ENCODE results near the gene SNX30.

Gene SNX30

GRCh38 chr9:112772215-112772509, 21.6 kb downstream of the SNX30 start:
- Histone ChIP-seq H3K9me2 (replicated peaks; ENCODE audit: low read depth, low read length) (no peaks in the 10 kb centered on the region), H3K27me3 (ENCODE audit: insufficient read depth, low read length, poor library complexity, severe bottlenecking) (no peaks in the 10 kb centered on the region), H3K4me3 (ENCODE audit: low read length, poor library complexity, severe bottlenecking) (no peak overlapping the region), H3K36me3 (ENCODE audit: insufficient read depth, low read length) (no peaks in the 10 kb centered on the region), H4K20me1 (ENCODE audit: insufficient read depth, low read length, poor library complexity, severe bottlenecking) (no peaks in the 10 kb centered on the region), H3K9me3 (ENCODE audit: insufficient read depth, low read depth, low read length) (no peaks in the 10 kb centered on the region), H3K4me2 (ENCODE audit: low read depth, low read length, poor library complexity, severe bottlenecking) (no peak overlapping the region), H3K79me2 (ENCODE audit: insufficient read depth, low read length) (no peaks in the 10 kb centered on the region), H3K4me1 (ENCODE audit: insufficient read depth, low read length, poor library complexity, severe bottlenecking) (peaks cover 8% of the 10 kb centered on the region), H3F3A (ENCODE audit: low read depth) (no peaks in the 10 kb centered on the region), H3K9ac (ENCODE audit: low read depth, low read length, poor library complexity, severe bottlenecking) (no peak overlapping the region), H2AFZ (ENCODE audit: low read length) (no peak overlapping the region)
- no peak for TF ChIP-seq EZH2phosphoT487 (IDR thresholded peaks at IDR 0.05; ENCODE audit: borderline replicate concordance)

DNA sequence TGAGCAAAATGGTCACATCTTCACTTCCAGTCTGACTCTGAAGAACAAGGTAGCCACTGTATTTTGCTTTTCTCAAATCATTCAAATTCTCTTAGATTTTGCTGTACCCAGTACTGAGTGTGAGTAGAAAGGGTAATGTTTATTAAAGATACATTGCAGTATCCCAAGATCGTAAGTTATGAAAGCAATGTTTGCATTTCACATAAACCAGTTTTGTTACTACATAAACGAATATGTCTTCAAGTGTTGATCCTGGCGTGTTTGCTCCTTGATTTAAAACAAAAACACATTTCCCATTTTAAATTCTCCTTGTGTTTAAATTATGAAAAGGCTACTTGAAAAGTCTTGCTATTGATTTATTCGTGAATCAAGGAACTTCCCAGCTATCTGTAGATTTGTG, 22.0 kb downstream of the SNX30 start:
- Histone ChIP-seq H3K9me2 (replicated peaks; ENCODE audit: low read depth, low read length) (no peaks in the 10 kb centered on the region), H4K20me1 (ENCODE audit: insufficient read depth, low read length, poor library complexity, severe bottlenecking) (no peaks in the 10 kb centered on the region), H3K79me2 (ENCODE audit: insufficient read depth, low read length) (no peaks in the 10 kb centered on the region), H3K36me3 (ENCODE audit: insufficient read depth, low read length) (no peaks in the 10 kb centered on the region), H3K9ac (ENCODE audit: low read depth, low read length, poor library complexity, severe bottlenecking) (no peak overlapping the region), H3K4me2 (ENCODE audit: low read depth, low read length, poor library complexity, severe bottlenecking) (no peak overlapping the region), H3K4me3 (ENCODE audit: low read length, poor library complexity, severe bottlenecking) (no peak overlapping the region), H3K27me3 (ENCODE audit: insufficient read depth, low read length, poor library complexity, severe bottlenecking) (no peaks in the 10 kb centered on the region), H3K9me3 (ENCODE audit: insufficient read depth, low read depth, low read length) (no peaks in the 10 kb centered on the region), H2AFZ (ENCODE audit: low read length) (no peak overlapping the region), H3K4me1 (ENCODE audit: insufficient read depth, low read length, poor library complexity, severe bottlenecking) (peaks cover 8% of the 10 kb centered on the region), H3F3A (ENCODE audit: low read depth) (no peaks in the 10 kb centered on the region)
- no peak for TF ChIP-seq CTCF (conservative IDR thresholded peaks at IDR 0.05; ENCODE audit: low read length)
- TF ChIP-seq EZH2phosphoT487 (IDR thresholded peaks at IDR 0.05; ENCODE audit: borderline replicate concordance), result no peak

DNA sequence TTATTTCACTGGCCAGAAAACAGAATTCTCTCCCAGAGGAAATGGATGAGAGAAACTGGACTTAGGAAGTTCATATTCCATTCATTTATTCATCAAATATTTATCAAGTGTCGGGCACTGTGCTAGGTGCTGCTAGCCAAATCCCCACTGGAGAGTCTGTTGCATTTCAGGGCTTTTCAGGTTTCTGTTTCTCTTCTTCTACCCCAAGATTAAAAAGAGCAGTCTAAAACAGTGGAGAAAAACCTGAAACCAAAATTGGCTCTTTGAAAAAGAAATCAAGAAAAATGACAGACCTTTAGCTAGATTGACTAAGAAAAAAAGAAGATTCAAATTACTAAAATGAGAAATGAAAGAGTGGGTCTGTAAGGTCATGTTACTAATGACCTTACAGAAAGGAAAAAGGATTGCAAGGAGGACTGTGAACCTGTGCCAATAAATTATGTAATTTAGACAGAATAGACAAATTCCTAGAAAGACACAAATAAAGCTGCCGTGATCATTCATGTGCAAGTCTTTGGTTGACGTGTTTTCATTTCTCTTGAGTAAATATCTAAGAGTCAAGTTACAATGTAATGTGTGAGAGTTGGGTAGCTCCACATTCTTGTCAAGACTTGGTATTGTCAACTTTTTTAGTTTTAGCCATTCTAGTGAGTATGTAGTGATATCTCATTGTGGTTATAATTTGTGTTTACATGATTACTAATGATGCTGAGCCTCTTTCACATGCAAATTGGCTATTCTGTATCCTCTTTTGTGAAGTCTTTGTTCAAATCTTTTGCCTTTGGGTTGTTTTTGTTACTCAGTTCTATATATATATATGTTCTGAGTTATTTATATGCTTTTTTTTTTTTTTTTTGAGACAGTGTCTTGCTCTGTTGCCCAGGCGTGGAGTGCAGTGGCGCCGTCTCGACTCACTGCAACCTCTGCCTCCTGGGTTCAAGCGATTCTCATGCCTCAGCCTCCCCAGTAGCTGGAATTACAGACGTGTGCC, 23.7 kb downstream of the SNX30 start:
- no peaks in the 10 kb centered on the region for H3K9me3 ChIP-seq (ENCODE audit: insufficient read depth, low read depth, low read length)
- H3K79me2 ChIP-seq (ENCODE audit: insufficient read depth, low read length), result no peaks in the 10 kb centered on the region
- peaks cover 8% of the 10 kb centered on the region for H3K4me1 ChIP-seq (ENCODE audit: insufficient read depth, low read length, poor library complexity, severe bottlenecking)
- H3K9ac ChIP-seq (ENCODE audit: low read depth, low read length, poor library complexity, severe bottlenecking), result no peak overlapping the region
- TF ChIP-seq CTCF (conservative IDR thresholded peaks at IDR 0.05; ENCODE audit: low read length), result no peak
- TF ChIP-seq EZH2phosphoT487 (IDR thresholded peaks at IDR 0.05; ENCODE audit: borderline replicate concordance), result no peak
- H2AFZ ChIP-seq (ENCODE audit: low read length), result no peak overlapping the region
- H3K27me3 ChIP-seq (ENCODE audit: insufficient read depth, low read length, poor library complexity, severe bottlenecking), result no peaks in the 10 kb centered on the region
- no peaks in the 10 kb centered on the region for H4K20me1 ChIP-seq (ENCODE audit: insufficient read depth, low read length, poor library complexity, severe bottlenecking)
- no peaks in the 10 kb centered on the region for H3K9me2 ChIP-seq (replicated peaks; ENCODE audit: low read depth, low read length)
- H3K4me3 ChIP-seq (ENCODE audit: low read length, poor library complexity, severe bottlenecking), result no peak overlapping the region
- no peaks in the 10 kb centered on the region for H3K36me3 ChIP-seq (ENCODE audit: insufficient read depth, low read length)
- H3K4me2 ChIP-seq (ENCODE audit: low read depth, low read length, poor library complexity, severe bottlenecking), result no peak overlapping the region
- no peaks in the 10 kb centered on the region for H3F3A ChIP-seq (ENCODE audit: low read depth)
